IMR-90 (cell line): ENCODE results near the gene ANO4. TPM values are rescaled to one million over a fixed set of nuclear protein-coding genes. Genes with fewer than 3 reads are reported as not detected.

Source experiments
- ATAC-seq: fragments of 200-7000 bp; cut with Tn5 transposase; 2 replicates; pipeline ENCODE4 v1.9.1; 2020; ENCODE audit warnings: low read depth, mild to moderate bottlenecking, moderate library complexity
- BruUV-seq: library from RNA; stranded (reverse); fragments of 400-500 nt; replicated peaks from 2 replicates; lab custom pipeline; 2021; lab: Mats Ljungman, UMichigan
- CTCF ChIA-PET: fragments of 300-600 bp; formaldehyde crosslinking; extraction: SDS; loops from one replicate; lab custom pipeline; 2021; ENCODE audit warnings: antibody characterized with exemption; lab: Yijun Ruan, JAX
- POLR2A ChIA-PET: fragments of 300-600 bp; sonication (Branson Sonifier 250); formaldehyde crosslinking; loops from one replicate; lab custom pipeline; 2022; ENCODE audit warnings: antibody characterized with exemption; ENCODE audit not compliant: unreplicated experiment; lab: Charles Lee
- DNase-seq: peaks from one replicate; pipeline ENCODE4 v3.0.0; 2013
- H2AFZ ChIP-seq: replicated peaks from 2 replicates; pipeline ENCODE3; 2013; ENCODE audit warnings: low read length, mild to moderate bottlenecking; ENCODE audit not compliant: poor library complexity
- H2AK5ac ChIP-seq: 2 replicates; pipeline ENCODE4 v1.6.1; 2013; ENCODE audit warnings: low read depth, low read length, inconsistent platforms
- H2AK9ac ChIP-seq: replicated peaks from 2 replicates; pipeline ENCODE3; 2013; ENCODE audit warnings: mild to moderate bottlenecking, low read depth, low read length, moderate library complexity; ENCODE audit not compliant: poor library complexity
- H2BK120ac ChIP-seq: 2 replicates; pipeline ENCODE4 v1.6.1; 2013; ENCODE audit warnings: low read depth, low read length, inconsistent platforms
- H2BK15ac ChIP-seq: 3 replicates; pipeline ENCODE4 v1.6.1; 2013; ENCODE audit warnings: low read depth, low read length, inconsistent platforms
- H2BK20ac ChIP-seq: 2 replicates; pipeline ENCODE4 v1.6.1; 2013; ENCODE audit warnings: low read depth, mild to moderate bottlenecking, inconsistent platforms, low read length, moderate library complexity
- H2BK5ac ChIP-seq: 2 replicates; pipeline ENCODE4 v1.6.1; 2013; ENCODE audit warnings: mild to moderate bottlenecking, low read depth, low read length, inconsistent platforms; ENCODE audit not compliant: poor library complexity, severe bottlenecking
- H3K14ac ChIP-seq: replicated peaks from 2 replicates; pipeline ENCODE4 v1.6.1; 2013; ENCODE audit warnings: low read depth, low read length, inconsistent platforms
- H3K18ac ChIP-seq: 2 replicates; pipeline ENCODE4 v1.6.1; 2013; ENCODE audit warnings: low read depth, low read length, control low read depth
- H3K23ac ChIP-seq: 2 replicates; pipeline ENCODE4 v1.6.1; 2013; ENCODE audit warnings: low read depth, low read length, inconsistent platforms
- H3K27ac ChIP-seq: 2 replicates; pipeline ENCODE4 v1.5.1; 2013; ENCODE audit warnings: mild to moderate bottlenecking, control low read depth, low read length; ENCODE audit not compliant: insufficient read depth
- H3K27me3 ChIP-seq: 2 replicates; pipeline ENCODE4 v1.6.1; 2013; ENCODE audit warnings: low read length; ENCODE audit not compliant: control insufficient read depth, insufficient read depth
- H3K36me3 ChIP-seq: 2 replicates; pipeline ENCODE4 v1.6.1; 2013; ENCODE audit warnings: low read length, mixed read lengths; ENCODE audit not compliant: control insufficient read depth, insufficient read depth
- H3K4ac ChIP-seq: 2 replicates; pipeline ENCODE4 v1.6.1; 2013; ENCODE audit warnings: low read depth, low read length, inconsistent platforms
- H3K4me1 ChIP-seq: 2 replicates; pipeline ENCODE4 v1.6.1; 2013; ENCODE audit warnings: low read length, mixed read lengths; ENCODE audit not compliant: control insufficient read depth, insufficient read depth
- H3K4me2 ChIP-seq: 2 replicates; pipeline ENCODE4 v1.6.1; 2013; ENCODE audit warnings: low read depth, mild to moderate bottlenecking, control low read depth, low read length, moderate library complexity
- H3K4me3 ChIP-seq: 2 replicates; pipeline ENCODE4 v1.5.1; 2013; ENCODE audit warnings: low read depth, mild to moderate bottlenecking, control low read depth, low read length, moderate library complexity; ENCODE audit not compliant: insufficient read depth
- H3K56ac ChIP-seq: 2 replicates; pipeline ENCODE4 v1.6.1; 2013; ENCODE audit warnings: low read length, inconsistent platforms; ENCODE audit not compliant: insufficient read depth; ENCODE audit errors: extremely low read depth
- H3K79me1 ChIP-seq, 2 experiments: 2 replicates each; pipeline ENCODE4 v1.6.1; 2013; ENCODE audit warnings: low read length in 2 of 2, inconsistent platforms in 1 of 2, low read depth in 1 of 2
- H3K9ac ChIP-seq: 2 replicates; pipeline ENCODE4 v1.6.1; 2013; ENCODE audit warnings: low read depth, low read length, control low read depth
- H3K9me1 ChIP-seq: 2 replicates; pipeline ENCODE4 v1.6.1; 2013; ENCODE audit warnings: low read length, inconsistent platforms; ENCODE audit not compliant: insufficient read depth
- H3K9me3 ChIP-seq: 2 replicates; pipeline ENCODE4 v1.6.1; 2013; ENCODE audit warnings: low read length; ENCODE audit not compliant: control insufficient read depth, insufficient read depth
- H4K20me1 ChIP-seq: 2 replicates; pipeline ENCODE4 v1.6.1; 2013; ENCODE audit warnings: low read length, inconsistent platforms; ENCODE audit not compliant: insufficient read depth
- H4K5ac ChIP-seq: 2 replicates; pipeline ENCODE4 v1.6.1; 2013; ENCODE audit warnings: mild to moderate bottlenecking, low read depth, low read length, control low read depth
- H4K8ac ChIP-seq, 2 experiments: 2 replicates each; pipeline ENCODE4 v1.6.1; 2013; ENCODE audit warnings: low read depth in 2 of 2, low read length in 2 of 2, control low read depth in 1 of 2, inconsistent platforms in 1 of 2
- H4K91ac ChIP-seq: 2 replicates; pipeline ENCODE4 v1.6.1; 2013; ENCODE audit warnings: low read depth, low read length, inconsistent platforms; ENCODE audit not compliant: insufficient read depth
- CHD1 ChIP-seq: IDR thresholded peaks from 2 replicates; pipeline ENCODE4 v1.6.1; 2012; ENCODE audit warnings: low read depth, low read length, improper control_type of control experiment
- FOS ChIP-seq: fragments of 150-350 bp; IDR thresholded peaks from 2 replicates; pipeline ENCODE4 v1.6.1; 2016; ENCODE audit warnings: low read depth, low read length
- MXI1 ChIP-seq: IDR thresholded peaks from 2 replicates; pipeline ENCODE4 v1.6.1; 2012; ENCODE audit warnings: low read depth, mild to moderate bottlenecking, low read length, moderate library complexity, borderline replicate concordance
- POLR2A ChIP-seq: IDR thresholded peaks from 2 replicates; pipeline ENCODE4 v1.6.1; 2012; ENCODE audit warnings: mild to moderate bottlenecking, low read depth, low read length
- RAD21 ChIP-seq: IDR thresholded peaks from 2 replicates; pipeline ENCODE4 v1.6.1; 2012; ENCODE audit warnings: low read length, improper control_type of control experiment
- RCOR1 ChIP-seq: IDR thresholded peaks from 2 replicates; pipeline ENCODE4 v1.6.1; 2012; ENCODE audit warnings: mild to moderate bottlenecking, low read length, improper control_type of control experiment; ENCODE audit not compliant: insufficient replicate concordance
- WGBS, 2 experiments: methylation state at CpG; one replicate each; pipeline versions ENCODE4 v1.1.5 to v1.1.7; 2013; ENCODE audit warnings: missing lambda C conversion rate in 2 of 2; ENCODE audit not compliant: insufficient read length in 1 of 2; ENCODE audit errors: extremely low coverage in 2 of 2; 5-methylcytosine and 5-hydroxymethylcytosine counted together
- dilution Hi-C: fragments of 300-500 bp; cut with HindIII; formaldehyde crosslinking; loops from one replicate; pipeline ENCODE4 v1.14.3; 2018; ENCODE audit warnings: low sequenced_read_pairs; ENCODE audit not compliant: unreplicated experiment
- in situ Hi-C: fragments of 300-500 bp; cut with MboI; formaldehyde crosslinking; loops from 3 replicates; pipeline ENCODE4 v1.14.3; 2019; ENCODE audit warnings: low sequenced_read_pairs, inconsistent platforms, mixed read lengths
- intact Hi-C: fragments of 100-400 bp; cut with micrococcal nuclease; formaldehyde crosslinking; loops from 2 replicates; pipeline ENCODE4 v1.10.0; 2022
- polyA plus RNA-seq, 3 experiments: library from polyadenylated mRNA; depleted of rRNA; stranded (reverse); fragments of >200 nt; gene quantifications; 2 replicates each; pipeline ENCODE4 v1.2.3, GENCODE V29; 2012; ENCODE audit warnings: low replicate concordance in 1 of 3
- total RNA-seq: library from RNA; depleted of rRNA; stranded (reverse); fragments of >200 nt; gene quantifications from 2 replicates; pipeline ENCODE4 v1.2.3, GENCODE V29; 2012
- TF ChIP-seq, protein P1 (sequence below): fragments of 150-350 bp; IDR thresholded peaks from 2 replicates; pipeline ENCODE4 v1.6.1; 2017; ENCODE audit warnings: mild to moderate bottlenecking, antibody characterized with exemption, low read length, low read depth
- TF ChIP-seq, protein P2 (sequence below): fragments of 150-350 bp; IDR thresholded peaks from 2 replicates; pipeline ENCODE4 v1.6.1; 2016; ENCODE audit warnings: low read depth, mild to moderate bottlenecking, low read length, moderate library complexity, borderline replicate concordance

ANO4 gene
- total and polyA plus RNA-seq, 2 of the 4 experiments (the other 2 are of a cell fraction): 4.7 to 10.2 TPM

DNA sequence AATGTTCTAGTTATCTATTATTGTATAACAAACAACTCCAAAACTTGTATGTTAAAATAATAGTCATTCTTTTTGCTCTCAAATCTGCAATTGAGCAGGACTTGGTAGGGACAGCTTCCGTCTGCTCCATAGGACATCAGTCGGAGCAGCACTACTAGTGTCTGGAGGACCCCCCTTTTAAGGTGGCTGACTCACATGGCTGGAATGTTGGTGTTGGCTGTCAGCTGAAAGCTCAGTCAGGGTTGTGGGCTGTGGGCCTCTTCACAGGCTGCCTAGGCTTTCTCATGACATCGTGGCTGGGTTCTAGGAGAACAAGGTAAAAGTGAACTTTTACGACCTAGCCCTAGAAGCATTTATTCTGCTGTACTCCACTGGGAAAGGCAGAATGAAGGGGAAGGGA lies 160.6 kb downstream of the ANO4 start:
- Histone ChIP-seq H3K56ac (no peak overlapping the region), H3K9ac (no peak overlapping the region), H2BK20ac (peak overlapping the region; percentile 48; the same call in 1 of the 2 replicates), H2BK5ac (no peak overlapping the region), H3K36me3 (peaks cover 5% of the 10 kb centered on the region; the same call in 1 of the 2 replicates), H2AFZ (no peak overlapping the region), H3K4me3 (no peak overlapping the region), H3K27ac (no peak overlapping the region), H3K4me1 (peaks cover 6% of the 10 kb centered on the region), H2AK5ac (no peak overlapping the region), H3K14ac (peak overlapping the region; percentile 62; the same call in 1 of the 2 replicates), H4K5ac (no peak overlapping the region), H3K79me1 (no peaks in the 10 kb centered on the region), H2AK9ac (no peak overlapping the region), H2BK15ac (no peak overlapping the region), H3K9me3 (no peaks in the 10 kb centered on the region), H4K8ac (peak overlapping the region in 1 of 2 experiments; percentile 48; a peak in 1 of 4 replicates), H4K91ac (no peak overlapping the region), H3K23ac (no peak overlapping the region), H3K4ac (no peak overlapping the region), H4K20me1 (no peaks in the 10 kb centered on the region), H3K27me3 (no peaks in the 10 kb centered on the region), H3K4me2 (peak overlapping the region; percentile 70; the same call in 1 of the 2 replicates), H3K18ac (peak overlapping the region; percentile 19; the same call in 1 of the 2 replicates), H2BK120ac (peak overlapping the region; percentile 81; the same call in 1 of the 2 replicates), H3K9me1 (peaks cover 9% of the 10 kb centered on the region)
- BruUV-seq: no TSS peak
- TF ChIP-seq RCOR1 (no peak), FOS (0 out of 2 replicates have a peak, but pooled peaks have one; percentile 20), CHD1 (no peak), MXI1 (no peak), POLR2A (no peak), RAD21 (no peak)
- TF ChIP-seq, protein P1, sequence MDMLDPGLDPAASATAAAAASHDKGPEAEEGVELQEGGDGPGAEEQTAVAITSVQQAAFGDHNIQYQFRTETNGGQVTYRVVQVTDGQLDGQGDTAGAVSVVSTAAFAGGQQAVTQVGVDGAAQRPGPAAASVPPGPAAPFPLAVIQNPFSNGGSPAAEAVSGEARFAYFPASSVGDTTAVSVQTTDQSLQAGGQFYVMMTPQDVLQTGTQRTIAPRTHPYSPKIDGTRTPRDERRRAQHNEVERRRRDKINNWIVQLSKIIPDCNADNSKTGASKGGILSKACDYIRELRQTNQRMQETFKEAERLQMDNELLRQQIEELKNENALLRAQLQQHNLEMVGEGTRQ: no peak
- TF ChIP-seq, protein P2, sequence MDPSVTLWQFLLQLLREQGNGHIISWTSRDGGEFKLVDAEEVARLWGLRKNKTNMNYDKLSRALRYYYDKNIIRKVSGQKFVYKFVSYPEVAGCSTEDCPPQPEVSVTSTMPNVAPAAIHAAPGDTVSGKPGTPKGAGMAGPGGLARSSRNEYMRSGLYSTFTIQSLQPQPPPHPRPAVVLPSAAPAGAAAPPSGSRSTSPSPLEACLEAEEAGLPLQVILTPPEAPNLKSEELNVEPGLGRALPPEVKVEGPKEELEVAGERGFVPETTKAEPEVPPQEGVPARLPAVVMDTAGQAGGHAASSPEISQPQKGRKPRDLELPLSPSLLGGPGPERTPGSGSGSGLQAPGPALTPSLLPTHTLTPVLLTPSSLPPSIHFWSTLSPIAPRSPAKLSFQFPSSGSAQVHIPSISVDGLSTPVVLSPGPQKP: no peak
- in situ Hi-C loops (no loop called here), dilution Hi-C loops (no loop called here), intact Hi-C loops (no loop called here)
- WGBS, 2 experiments: no CpG with 5 or more reads among the region's 4 CpGs
- CTCF ChIA-PET: interaction anchor here (0.9 kb wide), 1 partner anchor 15 kb away, joined by 3 read pairs; no protein-coding TSS in a partner anchor
- POLR2A ChIA-PET: no interaction called here
- ATAC-seq (peak; percentile 89), DNase-seq (peak; percentile 79)
